Measurements from ENCODE around the gene AATK. TPM values are rescaled to one million over a fixed set of nuclear protein-coding genes. Genes with fewer than 3 reads are reported as not detected.

Gene AATK
- total and polyA plus RNA-seq, 2 of the 4 experiments (the other 2 are of a cell fraction), result under 0.01 to 0.21 TPM

GRCh38 chr17:81194941-81195901 lies 29.2 kb upstream of the AATK start (continued):
- TF ChIP-seq RAD21 (IDR thresholded peaks at IDR 0.05; ENCODE audit: low read length), result no peak

GRCh38 chr17:81194225-81194760 lies 28.3 kb upstream of the AATK start:
- Histone ChIP-seq H2BK120ac (ENCODE audit: low read depth, low read length) (no peak overlapping the region), H2BK5ac (ENCODE audit: low read depth, low read length, poor library complexity, severe bottlenecking) (no peak overlapping the region), H3K36me3 (ENCODE audit: control insufficient read depth, insufficient read depth, low read length) (peaks cover 12% of the 10 kb centered on the region), H3K56ac (ENCODE audit: extremely low read depth, insufficient read depth, low read length) (no peak overlapping the region), H3K4me3 (ENCODE audit: insufficient read depth, low read depth, low read length) (no peak overlapping the region), H2AK9ac (replicated peaks; ENCODE audit: low read depth, low read length, poor library complexity) (no peak overlapping the region), H3K27me3 (ENCODE audit: control insufficient read depth, insufficient read depth, low read length) (no peaks in the 10 kb centered on the region), H4K20me1 (ENCODE audit: insufficient read depth, low read length) (no peaks in the 10 kb centered on the region; the same call in 1 of the 2 replicates), H3K4me1 (ENCODE audit: control insufficient read depth, insufficient read depth, low read length) (no peaks in the 10 kb centered on the region), H2BK15ac (ENCODE audit: low read depth, low read length) (no peak overlapping the region), H3K79me1 (ENCODE audit: low read depth in 1 of 2, low read length in 2 of 2) (no peaks in the 10 kb centered on the region), H3K27ac (ENCODE audit: insufficient read depth, low read length) (no peak overlapping the region), H2BK20ac (ENCODE audit: low read depth, low read length) (no peak overlapping the region), H2AFZ (replicated peaks; ENCODE audit: low read length, poor library complexity) (no peak overlapping the region), H3K23ac (ENCODE audit: low read depth, low read length) (no peak overlapping the region), H3K9ac (ENCODE audit: low read depth, low read length) (no peak overlapping the region), H4K8ac (ENCODE audit: low read depth in 2 of 2, low read length in 2 of 2) (no peak overlapping the region), H2AK5ac (ENCODE audit: low read depth, low read length) (no peak overlapping the region), H3K14ac (replicated peaks; ENCODE audit: low read depth, low read length) (no peak overlapping the region), H4K91ac (ENCODE audit: insufficient read depth, low read depth, low read length) (no peak overlapping the region), H3K18ac (ENCODE audit: low read depth, low read length) (no peak overlapping the region), H4K5ac (ENCODE audit: low read depth, low read length) (no peak overlapping the region), H3K9me3 (ENCODE audit: control insufficient read depth, insufficient read depth, low read length) (no peaks in the 10 kb centered on the region), H3K9me1 (ENCODE audit: insufficient read depth, low read length) (no peaks in the 10 kb centered on the region), H3K4me2 (ENCODE audit: low read depth, low read length) (no peak overlapping the region), H3K4ac (ENCODE audit: low read depth, low read length) (no peak overlapping the region)
- in situ Hi-C loops (cut with MboI; ENCODE audit: low sequenced_read_pairs) (no loop called here), dilution Hi-C loops (cut with HindIII; ENCODE audit: low sequenced_read_pairs, unreplicated experiment) (no loop called here), intact Hi-C loops (cut with micrococcal nuclease) (no loop called here)
- TF ChIP-seq SMC3 (IDR thresholded peaks at IDR 0.05; ENCODE audit: low read depth, low read length) (no peak), NFE2L2 (IDR thresholded peaks at IDR 0.05; ENCODE audit: low read depth, low read length) (no peak), CEBPB (IDR thresholded peaks at IDR 0.05; ENCODE audit: low read depth, low read length) (no peak), POLR2A (IDR thresholded peaks at IDR 0.05; ENCODE audit: low read depth, low read length) (no peak), ELK1 (IDR thresholded peaks at IDR 0.05; ENCODE audit: borderline replicate concordance, low read depth, low read length) (no peak), RCOR1 (IDR thresholded peaks at IDR 0.05; ENCODE audit: insufficient replicate concordance, low read length) (no peak), RFX5 (IDR thresholded peaks at IDR 0.05; ENCODE audit: low read depth, low read length) (no peak), MXI1 (IDR thresholded peaks at IDR 0.05; ENCODE audit: borderline replicate concordance, low read depth, low read length) (no peak), RAD21 (IDR thresholded peaks at IDR 0.05; ENCODE audit: low read length) (no peak)
- DNase-seq (no peak), ATAC-seq (ENCODE audit: low read depth) (no peak)
- 94% methylated on average over 5 of the region's 21 CpGs; no CpG with 5 or more reads in 1 of the 2 experiments for WGBS, 2 experiments (ENCODE audit: extremely low coverage in 2 of 2, insufficient read length in 1 of 2)
- BruUV-seq (replicated peaks), result no TSS peak
- ChIA-PET CTCF (no interaction called here), POLR2A (ENCODE audit: unreplicated experiment) (no interaction called here)

Data from IMR-90 (cell line).